ENCODE measurements around the gene MIS18BP1.

- no peak for TF ChIP-seq CTCF (IDR thresholded peaks at IDR 0.05; ENCODE audit: low read length)
- TF ChIP-seq EZH2 (optimal IDR thresholded peaks at IDR 0.05; ENCODE audit: low read depth, low read length): no peak
- TF ChIP-seq EZH2phosphoT487 (IDR thresholded peaks at IDR 0.05; ENCODE audit: low read length): no peak
Measured at GRCh38 chr14:45212231-45212630, 40.8 kb downstream of the MIS18BP1 start.
